HG03060 (cell line): ENCODE measurements around the gene JAGN1.
"Not testable (repeated sequence)": the region's sequence is repeated elsewhere in the genome, so short reads cannot be mapped to it uniquely, and the experiment has no call there.

Experiments used
- ATAC-seq: cut with Tn5 transposase; IDR thresholded peaks from one replicate; pipeline ENCODE4 v1.9.1; 2021; ENCODE audit warnings: low read depth, moderate number of reproducible peaks; ENCODE audit not compliant: unreplicated experiment

JAGN1 gene

GRCh38 chr3:9865125-9865637 is 25.2 kb upstream of the JAGN1 start:
- ATAC-seq = not testable (repeated sequence)

- no peak for ATAC-seq
Measured at GRCh38 chr3:9866639-9867038, 23.8 kb upstream of the JAGN1 start.

GRCh38 chr3:9867106-9867505 is 23.3 kb upstream of the JAGN1 start:
- no peak for ATAC-seq

- no peak for ATAC-seq
Measured at GRCh38 chr3:9869955-9870354, 20.5 kb upstream of the JAGN1 start.

- no peak for ATAC-seq
Measured at GRCh38 chr3:9870978-9871377, 19.4 kb upstream of the JAGN1 start.

- not testable (repeated sequence) for ATAC-seq
Measured at GRCh38 chr3:9872067-9872466, 18.3 kb upstream of the JAGN1 start.

- no peak for ATAC-seq
Measured at GRCh38 chr3:9875448-9875847, 15.0 kb upstream of the JAGN1 start.

GRCh38 chr3:9876255-9876654 is 14.2 kb upstream of the JAGN1 start:
- not testable (repeated sequence) for ATAC-seq

- ATAC-seq = no peak
Measured at GRCh38 chr3:9876991-9877390, 13.4 kb upstream of the JAGN1 start.

GRCh38 chr3:9878700-9879099 is 11.7 kb upstream of the JAGN1 start:
- no peak for ATAC-seq

GRCh38 chr3:9879830-9880549 is 10.4 kb upstream of the JAGN1 start, which contains the start of gene CIDEC:
Gene CIDEC, minus strand, starts transcription at chr3:9880253. Its CDS starts 1,767 bp downstream, at chr3:9878486.
- ATAC-seq = no peak

- no peak for ATAC-seq
Measured at GRCh38 chr3:9881441-9881840, 9.0 kb upstream of the JAGN1 start.

- no peak for ATAC-seq
Measured at GRCh38 chr3:9883706-9884554, 6.5 kb upstream of the JAGN1 start.

- no peak for ATAC-seq
Measured at GRCh38 chr3:9884555-9885165, 5.8 kb upstream of the JAGN1 start.

- ATAC-seq = no peak
Measured at GRCh38 chr3:9886328-9886727, 4.1 kb upstream of the JAGN1 start.

GRCh38 chr3:9887480-9887879 is 2.9 kb upstream of the JAGN1 start:
- ATAC-seq = no peak

- ATAC-seq = no peak
Measured at GRCh38 chr3:9888540-9888939, 1.9 kb upstream of the JAGN1 start.

GRCh38 chr3:9889405-9889804 is 1.0 kb upstream of the JAGN1 start:
- no peak for ATAC-seq

GRCh38 chr3:9891072-9891622 is 737 bp downstream of the JAGN1 start:
- no peak for ATAC-seq

- ATAC-seq = no peak
Measured at GRCh38 chr3:9893739-9894138, 3.3 kb downstream of the JAGN1 start.

- not testable (repeated sequence) for ATAC-seq
Measured at GRCh38 chr3:9895715-9896114, 5.3 kb downstream of the JAGN1 start.
